ENCODE data around the gene XKR7. TPM values are rescaled to one million over a fixed set of nuclear protein-coding genes. Genes with fewer than 3 reads are reported as not detected.
"Not testable (repeated sequence)": the region's sequence is repeated elsewhere in the genome, so short reads cannot be mapped to it uniquely, and the experiment has no call there.

The XKR7 gene, protein sequence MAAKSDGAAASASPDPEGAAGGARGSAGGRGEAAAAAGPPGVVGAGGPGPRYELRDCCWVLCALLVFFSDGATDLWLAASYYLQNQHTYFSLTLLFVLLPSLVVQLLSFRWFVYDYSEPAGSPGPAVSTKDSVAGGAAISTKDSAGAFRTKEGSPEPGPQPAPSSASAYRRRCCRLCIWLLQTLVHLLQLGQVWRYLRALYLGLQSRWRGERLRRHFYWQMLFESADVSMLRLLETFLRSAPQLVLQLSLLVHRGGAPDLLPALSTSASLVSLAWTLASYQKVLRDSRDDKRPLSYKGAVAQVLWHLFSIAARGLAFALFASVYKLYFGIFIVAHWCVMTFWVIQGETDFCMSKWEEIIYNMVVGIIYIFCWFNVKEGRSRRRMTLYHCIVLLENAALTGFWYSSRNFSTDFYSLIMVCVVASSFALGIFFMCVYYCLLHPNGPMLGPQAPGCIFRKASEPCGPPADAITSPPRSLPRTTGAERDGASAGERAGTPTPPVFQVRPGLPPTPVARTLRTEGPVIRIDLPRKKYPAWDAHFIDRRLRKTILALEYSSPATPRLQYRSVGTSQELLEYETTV
- 0.63 and 0.73 TPM in 2 replicates for total RNA-seq (2014; rRNA removed; shearing (Covaris generic))

DNA sequence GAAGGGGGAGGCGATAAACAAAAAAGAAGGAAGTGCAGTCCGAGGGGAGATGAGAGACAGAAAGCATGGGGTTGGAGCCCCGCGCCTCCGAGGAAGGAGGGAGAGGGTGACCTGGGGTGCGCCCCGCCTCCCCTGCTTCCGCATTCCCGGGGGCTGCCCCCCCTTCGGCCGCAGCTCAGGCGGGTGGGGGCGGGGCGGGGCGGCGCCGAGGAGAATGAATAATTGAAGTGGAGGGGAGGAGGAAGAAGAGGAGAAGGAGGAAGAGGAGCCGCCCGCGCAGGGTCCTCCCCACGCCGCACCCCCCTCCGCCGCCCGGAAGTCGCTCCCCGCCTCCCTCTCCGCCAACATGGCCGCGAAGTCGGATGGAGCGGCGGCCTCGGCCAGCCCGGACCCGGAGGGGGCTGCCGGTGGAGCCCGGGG lies at the start of gene XKR7:
Gene XKR7 (plus strand): TSS at position 322 of the 420 bp plus-strand sequence. CDS start 25 bp downstream, at position 347.
- H3K27me3 ChIP-seq (ENCODE audit: control insufficient read depth, insufficient read depth, low read length) = peaks cover 32% of the 10 kb centered on the region
- peak; percentile 96 for DNase-seq
- no peaks in the 10 kb centered on the region for H3K36me3 ChIP-seq (replicated peaks; ENCODE audit: control insufficient read depth, insufficient read depth, low read length)
- H3K4me3 ChIP-seq (ENCODE audit: insufficient read depth, low read depth, low read length) = peak within 1 kb of the TSS; percentile 54

DNA sequence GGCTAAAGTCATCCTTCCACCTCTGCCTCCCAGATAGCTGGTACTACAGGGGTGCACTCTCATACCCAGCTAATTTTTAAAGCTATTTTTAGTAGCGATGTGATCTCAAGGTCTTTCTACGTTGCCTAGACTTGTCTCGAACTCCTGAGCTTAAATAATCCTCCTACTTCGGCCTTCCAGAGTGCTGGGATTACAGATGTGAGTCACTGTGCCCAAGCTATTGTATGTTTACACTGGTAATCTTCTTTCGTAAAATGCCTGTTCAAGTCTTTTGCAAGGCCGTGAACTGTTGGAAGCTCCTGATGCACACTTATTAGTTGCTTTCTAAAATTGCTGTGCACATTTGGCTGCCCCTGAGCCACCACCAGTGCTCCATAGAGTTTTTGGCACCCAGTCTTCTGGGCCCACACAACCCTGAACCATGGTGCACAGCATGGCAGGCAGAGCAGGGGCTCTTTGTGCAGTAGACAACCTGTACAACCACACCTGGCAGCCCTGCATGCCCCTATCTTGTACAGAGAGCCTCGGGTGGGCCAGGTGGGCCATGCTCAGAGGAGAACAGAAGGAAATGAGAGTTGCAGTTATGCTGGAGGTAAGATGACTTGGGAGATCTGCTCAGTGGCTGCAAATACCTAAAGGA lies 49.4 kb upstream of the XKR7 start:
- Histone ChIP-seq H3K4me3 (ENCODE audit: insufficient read depth, low read depth, low read length) (no peak overlapping the region), H3K36me3 (replicated peaks; ENCODE audit: control insufficient read depth, insufficient read depth, low read length) (no peaks in the 10 kb centered on the region), H3K27me3 (ENCODE audit: control insufficient read depth, insufficient read depth, low read length) (no peaks in the 10 kb centered on the region)
- no peak for DNase-seq

DNA sequence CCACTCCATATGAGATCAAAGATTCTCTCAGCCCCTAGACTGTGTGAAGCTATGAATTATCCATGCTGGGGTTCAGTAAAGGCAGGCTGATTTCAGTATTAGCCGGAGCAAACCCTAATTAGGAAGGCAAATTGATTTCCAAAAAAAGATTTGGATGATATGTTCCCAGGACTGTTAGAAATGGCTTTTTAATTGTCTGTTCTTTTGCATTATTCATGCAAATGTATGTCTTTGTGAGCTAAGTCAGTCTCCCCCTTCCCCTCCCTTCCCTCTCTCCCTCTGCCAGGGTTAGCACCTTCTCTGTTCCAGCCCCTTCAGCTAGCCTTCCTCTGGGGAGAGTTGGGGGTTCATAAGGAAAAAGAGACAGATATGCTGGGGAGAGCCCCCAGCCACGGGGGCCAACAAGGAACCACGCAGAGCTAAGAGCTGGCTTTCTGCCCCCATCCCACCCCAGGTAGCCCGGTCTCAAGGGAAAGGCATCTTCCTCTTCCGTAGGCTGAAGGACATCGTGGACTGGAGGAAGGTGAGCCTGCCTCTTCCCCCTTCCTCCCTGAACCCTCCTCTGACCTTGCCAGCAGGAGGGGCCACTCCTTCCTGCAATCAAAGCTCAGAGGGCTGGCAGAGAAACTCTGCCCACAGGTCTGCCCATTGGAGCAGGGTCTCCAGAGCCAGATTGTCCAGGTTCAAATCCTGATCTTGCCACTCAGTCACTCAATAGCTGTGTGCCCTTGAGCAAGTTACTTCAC lies 48.4 kb upstream of the XKR7 start:
- H3K36me3 ChIP-seq (replicated peaks; ENCODE audit: control insufficient read depth, insufficient read depth, low read length) = no peaks in the 10 kb centered on the region
- no peak overlapping the region for H3K4me3 ChIP-seq (ENCODE audit: insufficient read depth, low read depth, low read length)
- no peaks in the 10 kb centered on the region for H3K27me3 ChIP-seq (ENCODE audit: control insufficient read depth, insufficient read depth, low read length)
- peak; percentile 69 for DNase-seq

DNA sequence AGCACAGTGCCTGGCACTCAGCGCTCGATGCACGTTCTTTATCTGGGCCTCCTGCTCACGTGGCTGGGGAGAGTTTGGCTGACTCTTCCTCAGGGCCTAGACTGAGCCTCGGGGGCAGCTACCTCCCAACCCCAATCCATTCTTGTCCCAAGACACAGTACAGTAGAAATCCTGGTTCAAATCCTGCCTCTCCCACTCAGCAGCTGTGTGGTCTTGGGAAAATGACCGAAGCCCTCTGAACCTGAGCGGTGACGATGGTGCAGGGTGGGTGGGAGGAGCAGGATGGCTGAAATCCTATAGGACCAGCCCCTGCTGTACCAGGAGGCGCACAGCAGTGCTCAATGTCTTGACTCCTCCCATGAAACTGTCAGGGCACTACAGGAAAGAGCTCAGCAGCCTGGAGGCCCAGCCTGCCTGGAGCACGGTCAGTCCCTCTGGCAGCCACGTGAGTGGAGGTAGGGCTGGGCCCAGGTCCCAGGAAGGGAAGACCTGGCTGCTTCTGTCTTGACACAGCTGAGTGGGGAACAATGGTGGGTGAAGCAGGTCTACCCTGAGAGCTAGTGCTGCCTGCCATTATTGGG lies 47.6 kb upstream of the XKR7 start:
- H3K4me3 ChIP-seq (ENCODE audit: insufficient read depth, low read depth, low read length) = no peak overlapping the region
- peak; percentile 83 for DNase-seq
- H3K27me3 ChIP-seq (ENCODE audit: control insufficient read depth, insufficient read depth, low read length) = no peaks in the 10 kb centered on the region
- H3K36me3 ChIP-seq (replicated peaks; ENCODE audit: control insufficient read depth, insufficient read depth, low read length) = no peaks in the 10 kb centered on the region

DNA sequence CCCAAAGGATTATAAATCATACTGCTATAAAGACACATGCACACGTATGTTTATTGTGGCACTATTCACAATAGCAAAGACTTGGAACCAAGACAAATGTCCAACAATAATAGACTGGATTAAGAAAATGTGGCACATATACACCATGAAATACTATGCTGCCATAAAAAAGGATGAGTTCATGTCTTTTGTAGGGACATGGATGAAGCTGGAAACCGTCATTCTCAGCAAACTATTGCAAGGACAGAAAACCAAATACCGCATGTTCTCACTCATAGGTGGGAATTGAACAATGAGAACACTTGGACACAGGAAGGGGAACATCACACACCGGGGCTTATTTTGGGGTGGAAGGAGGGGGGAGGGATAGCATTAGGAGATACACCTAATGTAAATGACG lies 46.5 kb upstream of the XKR7 start:
- H3K27me3 ChIP-seq (ENCODE audit: control insufficient read depth, insufficient read depth, low read length); DNase-seq; H3K36me3 ChIP-seq (replicated peaks; ENCODE audit: control insufficient read depth, insufficient read depth, low read length); H3K4me3 ChIP-seq (ENCODE audit: insufficient read depth, low read depth, low read length): not testable (repeated sequence)

DNA sequence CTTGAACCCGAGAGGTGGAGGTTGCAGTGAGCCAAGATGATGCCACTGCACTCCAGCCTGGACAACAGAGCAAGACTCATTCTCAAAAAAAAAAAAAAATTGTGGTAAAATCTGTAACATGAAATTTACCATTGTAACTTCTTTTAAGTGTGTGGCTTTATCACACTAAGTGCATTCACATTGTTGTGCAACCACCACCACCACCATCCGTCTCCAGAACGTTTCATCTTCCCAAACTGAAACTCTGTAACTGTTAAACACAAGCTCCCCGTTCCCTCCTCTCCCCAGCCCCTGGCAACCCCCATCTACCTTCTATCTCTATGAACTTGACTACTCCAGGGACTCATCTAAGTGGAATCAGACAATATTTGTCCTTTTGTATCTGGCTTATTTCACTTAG lies 45.8 kb upstream of the XKR7 start:
- Histone ChIP-seq H3K27me3 (ENCODE audit: control insufficient read depth, insufficient read depth, low read length) (no peaks in the 10 kb centered on the region), H3K4me3 (ENCODE audit: insufficient read depth, low read depth, low read length) (no peak overlapping the region), H3K36me3 (replicated peaks; ENCODE audit: control insufficient read depth, insufficient read depth, low read length) (no peaks in the 10 kb centered on the region)
- no peak for DNase-seq

DNA sequence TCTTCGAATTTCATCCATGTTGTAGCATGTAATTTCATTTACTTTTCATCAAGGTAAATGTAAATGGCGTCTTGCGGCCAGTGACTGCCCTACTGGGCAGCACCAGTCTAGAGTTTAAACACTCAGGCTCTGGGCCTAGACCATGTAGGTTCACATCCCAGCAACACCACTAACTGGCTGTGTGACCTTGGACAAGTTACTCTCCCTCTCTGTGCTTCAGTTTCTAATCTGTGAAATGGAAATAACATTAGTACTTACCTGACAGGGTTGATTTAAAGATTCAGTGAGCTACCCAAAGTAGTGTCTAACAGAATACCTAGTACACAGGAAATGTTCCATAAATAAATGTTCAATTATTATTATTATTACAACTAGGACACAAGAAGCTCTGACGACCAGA lies 45.4 kb upstream of the XKR7 start:
- H3K36me3 ChIP-seq (replicated peaks; ENCODE audit: control insufficient read depth, insufficient read depth, low read length) = no peaks in the 10 kb centered on the region
- no peak overlapping the region for H3K4me3 ChIP-seq (ENCODE audit: insufficient read depth, low read depth, low read length)
- no peak for DNase-seq
- no peaks in the 10 kb centered on the region for H3K27me3 ChIP-seq (ENCODE audit: control insufficient read depth, insufficient read depth, low read length)

DNA sequence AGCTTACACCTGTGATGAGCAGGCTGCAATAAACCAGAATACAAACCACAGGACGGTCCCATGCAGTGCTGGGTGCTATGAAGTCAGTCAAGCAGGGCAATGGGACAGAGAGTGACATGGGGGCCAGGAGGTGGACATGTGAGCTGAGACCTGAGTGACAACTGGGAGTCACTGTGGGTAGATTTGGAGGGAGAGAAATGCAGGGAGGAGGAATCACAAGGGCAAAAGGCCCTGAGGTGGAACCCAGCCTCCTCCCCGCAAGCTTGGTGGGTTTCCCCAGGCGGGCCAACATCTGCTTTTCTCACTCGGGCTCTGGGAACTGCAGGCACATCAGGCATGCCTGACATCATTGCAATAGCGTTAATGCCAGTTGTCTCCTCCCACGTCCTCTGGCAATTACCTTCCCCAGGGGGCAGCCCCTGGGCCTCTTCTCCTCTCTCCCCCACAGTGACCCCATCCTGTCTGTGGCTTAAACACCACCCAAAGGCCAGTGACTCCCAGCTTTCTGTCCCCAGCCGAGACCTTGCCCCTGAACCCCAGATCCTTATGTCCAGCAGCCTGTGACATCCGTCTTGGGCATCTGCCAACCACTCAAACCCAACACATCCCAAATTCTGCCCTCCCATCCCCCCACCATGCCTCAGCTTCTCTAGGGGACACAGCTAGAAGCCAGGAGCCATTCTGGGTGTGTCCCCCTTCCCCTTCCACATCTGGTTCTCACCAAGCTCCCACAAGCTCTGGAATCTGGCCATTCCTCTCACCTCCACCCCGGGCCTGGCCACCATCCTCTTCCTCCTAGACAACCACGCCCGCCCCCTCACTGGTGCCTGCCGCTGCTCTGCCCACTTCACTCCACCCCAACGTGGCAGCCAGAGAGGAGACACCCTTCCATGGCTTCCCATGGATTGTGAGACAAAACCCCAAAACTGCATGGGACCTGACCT lies 44.3 kb upstream of the XKR7 start:
- no peak for DNase-seq
- Histone ChIP-seq H3K36me3 (replicated peaks; ENCODE audit: control insufficient read depth, insufficient read depth, low read length) (no peaks in the 10 kb centered on the region), H3K4me3 (ENCODE audit: insufficient read depth, low read depth, low read length) (no peak overlapping the region), H3K27me3 (ENCODE audit: control insufficient read depth, insufficient read depth, low read length) (no peaks in the 10 kb centered on the region)

DNA sequence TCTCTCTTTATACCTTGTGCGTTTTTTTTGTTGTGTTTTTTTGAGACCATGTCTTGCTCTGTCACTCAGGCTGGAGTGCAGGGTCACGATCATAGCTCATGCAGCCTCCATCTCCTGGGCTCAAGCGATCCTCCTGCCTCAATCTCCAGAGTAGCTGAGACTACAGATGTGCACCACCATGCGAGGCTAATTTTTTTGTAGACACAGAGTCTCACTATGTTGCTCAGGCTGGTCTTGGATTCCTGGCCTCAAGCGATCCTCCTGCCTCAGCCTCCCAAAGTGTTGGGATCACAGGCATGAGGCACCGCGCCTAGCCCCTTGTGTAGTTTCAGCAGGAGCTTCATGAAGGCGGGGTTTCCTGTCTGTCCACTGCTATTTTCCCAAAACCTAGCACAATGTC lies 43.4 kb upstream of the XKR7 start:
- no peaks in the 10 kb centered on the region for H3K36me3 ChIP-seq (replicated peaks; ENCODE audit: control insufficient read depth, insufficient read depth, low read length)
- no peak for DNase-seq
- H3K4me3 ChIP-seq (ENCODE audit: insufficient read depth, low read depth, low read length) = no peak overlapping the region
- H3K27me3 ChIP-seq (ENCODE audit: control insufficient read depth, insufficient read depth, low read length) = no peaks in the 10 kb centered on the region

DNA sequence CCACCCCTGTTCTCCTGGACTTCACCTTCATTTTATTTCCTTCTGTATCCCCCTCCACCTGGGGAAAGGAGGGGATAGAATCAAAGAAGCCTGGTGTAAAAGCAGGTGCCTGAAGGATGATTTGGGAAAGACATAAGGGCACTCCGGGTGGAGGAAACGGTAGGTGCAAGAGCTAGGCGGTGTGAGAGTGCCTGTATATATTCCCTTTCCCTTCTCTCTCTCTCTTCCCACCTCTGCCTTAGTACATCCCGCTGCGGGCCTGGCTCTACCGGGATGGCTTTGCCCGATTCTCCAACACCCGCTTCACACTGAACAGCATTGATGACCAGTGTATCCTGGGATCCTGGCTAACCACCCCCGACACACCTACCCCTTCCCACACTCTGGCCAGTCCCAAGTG lies 42.3 kb upstream of the XKR7 start:
- Histone ChIP-seq H3K27me3 (ENCODE audit: control insufficient read depth, insufficient read depth, low read length) (no peaks in the 10 kb centered on the region), H3K36me3 (replicated peaks; ENCODE audit: control insufficient read depth, insufficient read depth, low read length) (no peaks in the 10 kb centered on the region), H3K4me3 (ENCODE audit: insufficient read depth, low read depth, low read length) (no peak overlapping the region)
- DNase-seq = no peak

DNA sequence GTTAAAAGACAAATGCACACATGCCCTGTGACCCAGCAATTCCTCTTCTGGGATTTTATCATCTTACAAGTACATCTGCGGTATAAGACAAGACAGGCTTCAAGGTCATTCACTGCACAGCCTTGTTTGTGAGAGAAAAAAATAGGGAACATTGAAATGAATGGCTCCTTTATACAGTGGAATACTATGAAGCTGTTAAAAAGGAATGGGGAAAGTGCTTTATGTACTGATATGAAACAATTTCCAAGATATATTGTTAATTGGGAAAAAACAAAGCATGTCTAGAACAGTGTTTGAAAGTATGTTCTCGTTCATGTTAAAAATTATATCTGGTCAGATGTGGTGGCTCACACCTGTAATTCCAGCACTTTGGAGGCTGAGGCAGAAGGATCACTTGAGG lies 41.5 kb upstream of the XKR7 start:
- no peaks in the 10 kb centered on the region for H3K36me3 ChIP-seq (replicated peaks; ENCODE audit: control insufficient read depth, insufficient read depth, low read length)
- no peak for DNase-seq
- H3K27me3 ChIP-seq (ENCODE audit: control insufficient read depth, insufficient read depth, low read length) = no peaks in the 10 kb centered on the region
- H3K4me3 ChIP-seq (ENCODE audit: insufficient read depth, low read depth, low read length) = no peak overlapping the region

DNA sequence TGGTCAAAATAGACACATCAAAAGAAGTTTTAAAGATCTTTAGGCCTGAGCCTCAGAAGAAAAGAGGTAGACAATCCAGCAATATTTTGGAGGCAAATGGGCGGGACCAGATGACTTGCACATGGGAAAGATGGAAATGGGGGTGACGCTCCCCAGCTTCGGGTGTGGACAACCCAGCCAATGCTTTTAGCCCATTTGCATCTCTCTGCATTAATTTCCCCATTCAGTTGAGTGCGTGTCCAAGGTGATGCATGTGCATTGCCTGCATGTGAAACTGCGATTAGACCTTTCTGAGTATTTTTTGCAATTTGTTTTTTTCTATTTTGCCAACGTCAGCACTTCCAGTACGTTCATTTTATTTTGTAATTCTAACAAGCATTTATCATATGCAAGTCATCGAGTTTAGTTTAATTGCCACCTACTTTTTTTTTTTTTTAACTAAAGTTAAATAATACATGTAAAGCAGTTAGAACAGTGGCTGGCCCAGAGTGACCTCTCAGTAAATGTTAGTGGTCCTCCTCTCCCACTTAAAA lies 40.3 kb upstream of the XKR7 start:
- Histone ChIP-seq H3K27me3 (ENCODE audit: control insufficient read depth, insufficient read depth, low read length) (no peaks in the 10 kb centered on the region), H3K36me3 (replicated peaks; ENCODE audit: control insufficient read depth, insufficient read depth, low read length) (no peaks in the 10 kb centered on the region), H3K4me3 (ENCODE audit: insufficient read depth, low read depth, low read length) (no peak overlapping the region)
- DNase-seq = no peak

DNA sequence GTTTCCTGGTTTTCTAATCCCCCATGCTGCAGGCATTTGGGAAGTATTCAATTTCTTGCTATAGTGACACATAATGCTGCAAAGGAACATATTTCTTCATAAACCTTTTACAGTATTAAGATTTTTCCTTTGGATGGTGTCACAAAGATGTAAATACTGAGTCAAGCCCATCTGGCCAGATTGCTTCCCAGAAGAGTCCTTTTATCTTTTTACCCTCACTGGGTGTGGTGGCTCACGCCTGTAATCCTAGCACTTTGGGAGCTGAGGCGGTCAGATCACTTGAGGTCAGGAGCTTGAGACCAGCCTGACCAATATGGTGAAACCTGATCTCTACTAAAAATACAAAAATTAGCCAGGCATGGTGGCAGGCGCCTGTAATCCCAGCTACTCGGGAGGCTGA lies 38.3 kb upstream of the XKR7 start:
- not testable (repeated sequence) for DNase-seq; H3K4me3 ChIP-seq (ENCODE audit: insufficient read depth, low read depth, low read length); H3K27me3 ChIP-seq (ENCODE audit: control insufficient read depth, insufficient read depth, low read length); H3K36me3 ChIP-seq (replicated peaks; ENCODE audit: control insufficient read depth, insufficient read depth, low read length)

All from H7 (cell line).